Body of pancreas (tissue), 4 donors: Measurements from ENCODE around the gene LPAR1. TPM values are rescaled to one million over a fixed set of nuclear protein-coding genes. Genes with fewer than 3 reads are reported as not detected.
A peak's percentile ranks its signal among the peaks of the same experiment; 100 is the strongest.

Experiments used
- ATAC-seq: fragments of 150-250 bp; one replicate; pipeline ENCODE4 v1.9.1; 2016
- DNase-seq, 4 donors: peaks; one replicate each; pipeline ENCODE4 v3.0.0-alpha.2; 2019
- H3K27ac ChIP-seq, 4 donors: fragments of 200-600 bp; sonication (generic); 1 replicate in 3 of 4; 2 replicates in 1 of 4; pipeline versions ENCODE4 v1.5.1 to v1.6.1; 2016 to 2019; ENCODE audit warnings: mild to moderate bottlenecking in 1 of 4, mixed read lengths in 1 of 4, moderate library complexity in 1 of 4
- H3K27me3 ChIP-seq, 2 donors: fragments of 200-600 bp; sonication (generic); one replicate each; pipeline ENCODE4 v1.6.0; 2016; ENCODE audit warnings: mild to moderate bottlenecking in 1 of 2
- H3K36me3 ChIP-seq, 2 donors: fragments of 200-600 bp; sonication (generic); replicated peaks in 1 of 2; 2 replicates each; pipeline ENCODE4 v1.5.1; 2016; ENCODE audit warnings: low read depth in 2 of 2; ENCODE audit not compliant: insufficient read depth in 1 of 2
- H3K4me1 ChIP-seq: fragments of 200-600 bp; sonication (generic); one replicate; pipeline ENCODE4 v1.6.0; 2016
- H3K4me3 ChIP-seq, 2 donors: fragments of 200-600 bp; sonication (generic); 1 replicate in 1 of 2; 2 replicates in 1 of 2; pipeline ENCODE4 v1.5.1; 2016 to 2019
- H3K9me3 ChIP-seq, 3 donors: fragments of 200-600 bp; sonication (generic); 1 replicate in 2 of 3; 2 replicates in 1 of 3; pipeline ENCODE4 v1.5.1; 2016
- POLR2A ChIP-seq, 3 donors: fragments of 450-650 bp; IDR thresholded peaks; one replicate each; pipeline ENCODE4 v1.6.1; 2016; ENCODE audit warnings: antibody characterized with exemption in 3 of 3, mild to moderate bottlenecking in 2 of 3
- WGBS, 2 donors: methylation state at CpG; one replicate each; pipeline ENCODE4 v1.1.5; 2017; 5-methylcytosine and 5-hydroxymethylcytosine counted together
- intact Hi-C: fragments of 100-400 bp; cut with DNase I; formaldehyde crosslinking; loops from one replicate; pipeline ENCODE4 v1.15.1; 2023
- total RNA-seq, 2 donors: library from RNA; depleted of rRNA; stranded (reverse); fragments of >200 nt; gene quantifications; one replicate each; pipeline ENCODE4 v1.1.0, GENCODE V29; 2016
- TF ChIP-seq, protein P1 (sequence below), 7 experiments: fragments of 450-650 bp in 4 of 7; fragments of 200-600 bp in 3 of 7; sonication (generic) in 3 of 7; IDR thresholded peaks; one replicate each; pipeline ENCODE4 v1.5.1; 2016 to 2019; ENCODE audit warnings: antibody characterized with exemption in 7 of 7

LPAR1 gene
- total RNA-seq, 2 donors from 2014 or later, result 10.9 to 13.0 TPM

DNA sequence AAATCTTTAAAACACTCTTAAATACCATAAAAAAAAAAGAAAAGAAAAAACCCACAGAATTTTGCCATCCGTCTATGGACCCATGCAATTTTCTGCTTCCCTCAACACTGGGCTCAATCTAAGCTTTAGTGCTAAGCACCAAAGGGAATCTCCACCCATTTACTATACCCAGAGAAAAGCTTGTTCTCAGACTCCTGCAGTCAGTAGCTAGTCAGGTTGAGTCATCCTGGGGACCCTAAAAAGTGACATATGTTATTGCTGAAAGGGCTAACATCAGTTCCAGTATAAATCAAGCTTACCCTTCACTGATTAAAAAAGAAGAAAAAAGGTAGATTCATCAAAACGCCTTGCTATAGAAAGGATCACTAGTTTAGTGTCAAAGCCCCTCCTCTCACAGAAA, 192.1 kb downstream of the LPAR1 start:
- ATAC-seq, result no peak
- Histone ChIP-seq H3K36me3 (no peaks in the 10 kb centered on the region), H3K27ac (no peak overlapping the region), H3K4me1 (no peaks in the 10 kb centered on the region), H3K9me3 (no peaks in the 10 kb centered on the region), H3K4me3 (no peak overlapping the region), H3K27me3 (no peaks in the 10 kb centered on the region)
- TF ChIP-seq, protein P1, sequence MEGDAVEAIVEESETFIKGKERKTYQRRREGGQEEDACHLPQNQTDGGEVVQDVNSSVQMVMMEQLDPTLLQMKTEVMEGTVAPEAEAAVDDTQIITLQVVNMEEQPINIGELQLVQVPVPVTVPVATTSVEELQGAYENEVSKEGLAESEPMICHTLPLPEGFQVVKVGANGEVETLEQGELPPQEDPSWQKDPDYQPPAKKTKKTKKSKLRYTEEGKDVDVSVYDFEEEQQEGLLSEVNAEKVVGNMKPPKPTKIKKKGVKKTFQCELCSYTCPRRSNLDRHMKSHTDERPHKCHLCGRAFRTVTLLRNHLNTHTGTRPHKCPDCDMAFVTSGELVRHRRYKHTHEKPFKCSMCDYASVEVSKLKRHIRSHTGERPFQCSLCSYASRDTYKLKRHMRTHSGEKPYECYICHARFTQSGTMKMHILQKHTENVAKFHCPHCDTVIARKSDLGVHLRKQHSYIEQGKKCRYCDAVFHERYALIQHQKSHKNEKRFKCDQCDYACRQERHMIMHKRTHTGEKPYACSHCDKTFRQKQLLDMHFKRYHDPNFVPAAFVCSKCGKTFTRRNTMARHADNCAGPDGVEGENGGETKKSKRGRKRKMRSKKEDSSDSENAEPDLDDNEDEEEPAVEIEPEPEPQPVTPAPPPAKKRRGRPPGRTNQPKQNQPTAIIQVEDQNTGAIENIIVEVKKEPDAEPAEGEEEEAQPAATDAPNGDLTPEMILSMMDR (IDR thresholded peaks at IDR 0.05), result no peak
- no peak for TF ChIP-seq POLR2A (IDR thresholded peaks at IDR 0.05)
- 78 to 82% methylated on average over 2 of the region's 2 CpGs for WGBS, 2 donors
- intact Hi-C loops, result no loop called here
- DNase-seq, result no peak

DNA sequence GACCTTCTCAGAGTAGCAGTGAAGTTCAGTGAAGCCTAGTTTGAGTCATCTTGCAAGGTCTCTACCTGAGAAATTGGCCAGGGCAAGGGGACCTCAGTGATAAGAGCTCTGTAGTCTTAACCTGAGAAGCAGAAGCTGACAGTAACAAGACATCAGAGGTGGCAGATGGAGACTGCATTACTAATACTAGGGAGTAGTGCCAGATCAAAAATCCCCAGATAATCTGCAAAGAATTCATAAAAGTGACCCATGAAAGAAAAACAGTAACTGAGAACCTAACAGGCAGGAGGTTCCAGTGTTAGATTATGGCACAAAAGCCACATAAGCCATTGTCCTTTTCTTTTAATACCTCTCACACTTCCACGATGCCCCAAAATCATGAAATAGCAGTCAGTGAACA, 194.1 kb downstream of the LPAR1 start:
- Histone ChIP-seq H3K4me1 (no peaks in the 10 kb centered on the region), H3K27ac (no peak overlapping the region), H3K27me3 (no peaks in the 10 kb centered on the region), H3K4me3 (no peak overlapping the region), H3K36me3 (no peaks in the 10 kb centered on the region), H3K9me3 (no peaks in the 10 kb centered on the region)
- DNase-seq (no peak), ATAC-seq (no peak)
- 72 to 84% methylated on average over 1 of the region's 1 CpG for WGBS, 2 donors
- TF ChIP-seq POLR2A (IDR thresholded peaks at IDR 0.05), result no peak
- TF ChIP-seq, protein P1 (IDR thresholded peaks at IDR 0.05), result no peak
- intact Hi-C loops, result no loop called here

DNA sequence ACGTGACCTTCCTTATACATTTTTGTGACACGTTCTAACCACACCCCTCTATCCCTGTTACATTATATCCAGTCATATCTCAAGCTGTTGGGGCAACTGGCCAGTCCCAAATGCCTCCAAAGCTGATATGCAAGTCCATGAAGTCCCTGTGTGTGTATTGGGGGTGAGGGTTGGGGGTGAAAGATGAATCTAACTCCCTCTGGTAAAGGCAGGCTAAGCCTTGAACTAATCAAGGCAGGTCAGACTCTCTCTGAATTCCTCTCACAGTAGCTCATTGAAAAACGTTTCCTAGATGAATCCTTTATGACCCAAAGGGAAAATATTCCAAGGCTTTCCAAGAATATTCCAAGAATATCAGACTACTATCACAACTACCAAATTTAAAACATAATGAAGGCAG, 195.3 kb downstream of the LPAR1 start:
- no peaks in the 10 kb centered on the region for H3K4me1 ChIP-seq
- no peak for TF ChIP-seq POLR2A (IDR thresholded peaks at IDR 0.05)
- TF ChIP-seq, protein P1 (IDR thresholded peaks at IDR 0.05), result no peak
- H3K9me3 ChIP-seq, result no peaks in the 10 kb centered on the region
- no peak overlapping the region for H3K4me3 ChIP-seq
- H3K36me3 ChIP-seq, result no peaks in the 10 kb centered on the region
- intact Hi-C loops, result no loop called here
- H3K27ac ChIP-seq, result no peak overlapping the region
- ATAC-seq (no peak), DNase-seq (no peak)
- H3K27me3 ChIP-seq, result no peaks in the 10 kb centered on the region
- WGBS, 2 donors, result 38 to 43% methylated on average over 3 of the region's 3 CpGs

DNA sequence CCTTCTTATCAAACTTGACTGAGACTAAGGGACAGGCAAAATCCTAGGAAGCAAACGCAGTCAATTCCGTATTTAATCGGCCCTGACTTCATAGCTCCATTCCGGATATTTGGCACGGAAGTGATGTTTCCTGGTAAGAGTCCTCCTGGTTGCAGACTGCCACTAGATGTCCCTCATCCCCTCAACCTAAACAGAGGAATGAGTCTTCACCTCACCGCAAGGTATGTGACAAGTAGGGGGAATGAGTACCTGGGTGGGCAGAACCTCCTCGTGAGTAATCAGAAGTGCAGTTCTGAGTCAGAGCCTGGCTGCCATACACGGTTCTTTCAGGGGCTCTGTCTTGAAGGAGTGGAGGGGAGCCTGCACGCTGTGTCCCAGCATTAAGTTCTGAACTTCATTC, 196.1 kb downstream of the LPAR1 start:
- no peak for TF ChIP-seq POLR2A (IDR thresholded peaks at IDR 0.05)
- TF ChIP-seq, protein P1 (IDR thresholded peaks at IDR 0.05), result peak in 5 of 7 experiments; percentile 9 to 50 (median 41)
- Histone ChIP-seq H3K4me3 (no peak overlapping the region), H3K4me1 (no peaks in the 10 kb centered on the region), H3K27me3 (no peaks in the 10 kb centered on the region), H3K36me3 (no peaks in the 10 kb centered on the region), H3K27ac (no peak overlapping the region), H3K9me3 (no peaks in the 10 kb centered on the region)
- DNase-seq, result peak in 3 of 4 donors; percentile 7 to 18 (median 14)
- intact Hi-C loops, result no loop called here
- 55 to 70% methylated on average over 9 of the region's 9 CpGs for WGBS, 2 donors
- no peak for ATAC-seq

DNA sequence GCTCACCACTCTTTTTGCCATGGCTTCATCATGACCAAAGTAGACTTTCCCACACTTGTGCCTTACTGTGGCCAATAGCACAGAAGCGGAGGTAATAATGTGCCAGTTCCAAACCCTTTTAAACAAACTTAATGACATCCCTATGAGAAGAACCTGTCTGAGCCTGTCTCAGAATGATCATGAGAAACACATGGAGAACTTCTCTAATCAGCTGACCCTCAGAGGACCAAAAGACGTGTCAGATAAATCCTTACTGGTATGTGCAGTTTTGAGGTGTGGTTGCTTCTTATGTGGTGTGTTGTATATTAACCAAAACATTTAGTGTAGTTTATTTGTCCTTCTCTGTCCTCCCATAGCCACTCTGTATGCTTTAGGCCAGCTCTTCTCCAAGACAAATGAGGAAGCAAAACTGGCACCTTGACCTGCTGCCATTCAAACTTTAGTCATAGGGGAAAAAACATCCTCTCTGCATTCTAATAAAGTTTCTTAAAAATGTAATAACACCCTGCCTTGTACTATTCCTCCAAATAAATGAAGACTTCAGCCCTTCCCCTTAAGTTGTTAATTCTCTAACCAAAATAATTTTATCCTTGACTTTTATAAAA, 200.8 kb downstream of the LPAR1 start:
- Histone ChIP-seq H3K4me1 (no peaks in the 10 kb centered on the region), H3K27me3 (no peaks in the 10 kb centered on the region), H3K27ac (no peak overlapping the region), H3K4me3 (no peak overlapping the region), H3K36me3 (no peaks in the 10 kb centered on the region), H3K9me3 (no peaks in the 10 kb centered on the region)
- WGBS, 2 donors, result 90 to 92% methylated on average over 2 of the region's 2 CpGs
- ATAC-seq, result no peak
- no peak for DNase-seq
- TF ChIP-seq, protein P1 (IDR thresholded peaks at IDR 0.05), result no peak
- TF ChIP-seq POLR2A (IDR thresholded peaks at IDR 0.05), result no peak
- intact Hi-C loops, result no loop called here
